SH-SY5Y (cell line): ENCODE results near the gene CMC2.

Experiments used
- GATA2 ChIP-seq: IDR thresholded peaks from 2 replicates; pipeline ENCODE4 v1.6.1; 2011; ENCODE audit warnings: mild to moderate bottlenecking, low read depth, low read length
- GATA3 ChIP-seq: IDR thresholded peaks from 2 replicates; pipeline ENCODE4 v1.6.1; 2011; ENCODE audit warnings: low read depth, mild to moderate bottlenecking, low read length, moderate library complexity

- TF ChIP-seq GATA2, result no peak
- no peak for TF ChIP-seq GATA3
Observed at GRCh38 chr16:80982646-80983045, 24.0 kb downstream of the CMC2 start.
